IPS DF 19.7 (cell line): ENCODE measurements around the gene PIGH.
"Not testable (repeated sequence)": the region's sequence is repeated elsewhere in the genome, so short reads cannot be mapped to it uniquely, and the experiment has no call there.

Experiments
- DNase-seq: peaks from one replicate; pipeline ENCODE4 v3.0.0-alpha.2; 2013; ENCODE audit warnings: low read depth, low spot score

The PIGH gene

GRCh38 chr14:67609642-67610310 lies 9.7 kb upstream of the PIGH start:
- DNase-seq, result no peak

DNA sequence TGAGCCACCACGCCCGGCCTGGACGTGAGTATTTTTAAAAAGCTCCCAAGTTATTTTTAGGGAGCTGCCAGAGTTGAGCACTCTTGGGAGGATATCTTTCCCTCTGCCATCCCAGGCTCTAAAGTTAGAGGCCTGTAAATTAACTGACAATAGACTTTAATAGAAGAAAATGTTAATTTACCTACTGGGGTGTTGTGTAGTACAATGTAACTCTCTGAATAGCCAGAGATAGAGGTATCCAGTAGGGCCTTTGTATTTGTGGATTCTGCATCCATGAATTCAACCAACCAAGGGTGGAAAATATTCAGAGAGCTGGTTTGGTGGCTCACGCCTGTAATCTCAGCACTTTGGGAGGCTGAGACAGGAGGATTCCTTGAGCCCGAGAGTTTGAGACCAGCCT lies 7.6 kb upstream of the PIGH start:
- DNase-seq, result no peak

GRCh38 chr14:67602995-67603545 lies 3.0 kb upstream of the PIGH start:
- no peak for DNase-seq

GRCh38 chr14:67602076-67602475 lies 2.0 kb upstream of the PIGH start:
- no peak for DNase-seq

DNA sequence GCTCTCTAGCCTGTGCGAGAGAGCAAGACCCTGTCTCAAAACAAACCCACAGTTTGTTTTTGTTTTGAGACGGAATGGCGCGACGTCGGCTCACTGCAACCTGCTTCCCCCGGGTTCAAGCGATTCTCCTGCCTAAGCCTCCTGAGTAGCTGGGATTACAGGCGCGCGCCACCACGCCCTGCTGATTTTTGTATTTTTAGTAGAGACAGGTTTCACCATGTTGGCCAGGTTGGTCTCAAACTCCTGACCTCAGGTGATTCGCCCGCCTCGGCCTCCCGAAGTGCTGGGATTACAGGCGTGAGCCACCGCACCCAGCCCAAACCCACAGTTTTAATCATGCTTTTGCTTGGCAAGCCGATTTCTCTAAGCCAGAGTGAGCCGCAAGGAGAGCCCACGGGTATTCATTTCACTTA lies 500 bp upstream of the PIGH start:
- not testable (repeated sequence) for DNase-seq

DNA sequence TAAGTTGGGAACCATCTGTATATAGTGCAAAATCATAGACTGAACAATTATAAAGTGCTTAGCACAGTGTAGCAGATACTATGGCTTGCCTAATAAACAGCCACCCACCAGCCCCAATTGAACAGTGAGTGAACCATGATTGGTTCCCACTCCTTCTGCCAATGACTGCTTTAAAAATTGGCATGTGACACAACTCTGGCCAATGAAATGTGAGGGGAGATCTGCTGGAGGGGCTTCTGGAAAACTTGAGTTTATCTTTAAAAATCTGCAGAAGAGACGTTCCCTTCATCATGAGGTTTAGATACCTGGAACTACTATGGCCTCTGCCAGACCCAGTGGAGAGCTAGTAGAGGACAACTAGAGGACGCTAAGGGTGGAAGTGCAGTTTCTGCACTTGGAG lies 4.7 kb downstream of the PIGH start:
- DNase-seq, result no peak

DNA sequence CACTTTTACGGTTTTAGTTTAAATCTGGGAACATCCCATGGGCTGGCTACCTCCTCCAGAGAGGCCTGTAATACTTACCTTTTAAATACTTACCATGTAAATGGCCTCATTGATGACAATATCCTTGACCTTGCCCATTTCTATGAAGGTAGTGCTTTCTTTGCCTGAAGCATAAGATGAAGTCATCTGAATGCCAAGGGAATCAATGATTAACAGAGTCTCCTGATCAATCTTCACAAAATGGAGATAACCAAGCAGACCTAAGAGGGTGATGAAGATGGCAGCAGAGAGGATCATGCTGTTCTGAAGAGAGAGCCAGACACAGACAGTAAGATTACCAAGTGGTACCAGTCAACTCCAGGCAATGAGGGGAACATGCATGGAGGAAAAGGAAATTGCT lies 6.4 kb downstream of the PIGH start:
- DNase-seq, result not testable (repeated sequence)

DNA sequence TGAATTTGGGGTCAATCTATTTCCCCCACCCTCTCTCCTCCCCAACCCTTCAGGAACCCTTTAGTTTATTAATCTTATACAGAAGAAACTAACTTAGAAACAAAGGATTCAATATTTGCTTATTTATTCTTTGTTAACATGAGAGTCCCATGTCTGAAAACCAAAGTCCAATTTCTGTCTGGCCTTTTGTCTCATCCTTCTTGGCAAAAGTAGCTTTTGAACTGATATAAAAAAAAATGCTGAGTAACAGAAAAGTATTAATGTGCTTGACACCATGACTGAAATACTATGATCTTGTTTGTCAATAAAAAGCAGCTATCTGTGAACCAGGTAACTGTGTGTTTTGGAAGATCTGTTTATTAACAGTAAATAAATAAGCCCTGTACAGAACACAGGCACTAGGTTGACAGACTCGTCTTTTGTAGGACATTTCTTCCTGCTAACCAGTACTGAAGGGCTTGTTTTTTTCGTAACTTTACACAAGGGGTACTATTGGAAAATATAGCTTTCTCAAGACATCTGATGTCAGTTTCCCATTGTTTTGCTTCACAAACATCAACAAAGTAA lies 10.8 kb downstream of the PIGH start:
- no peak for DNase-seq

DNA sequence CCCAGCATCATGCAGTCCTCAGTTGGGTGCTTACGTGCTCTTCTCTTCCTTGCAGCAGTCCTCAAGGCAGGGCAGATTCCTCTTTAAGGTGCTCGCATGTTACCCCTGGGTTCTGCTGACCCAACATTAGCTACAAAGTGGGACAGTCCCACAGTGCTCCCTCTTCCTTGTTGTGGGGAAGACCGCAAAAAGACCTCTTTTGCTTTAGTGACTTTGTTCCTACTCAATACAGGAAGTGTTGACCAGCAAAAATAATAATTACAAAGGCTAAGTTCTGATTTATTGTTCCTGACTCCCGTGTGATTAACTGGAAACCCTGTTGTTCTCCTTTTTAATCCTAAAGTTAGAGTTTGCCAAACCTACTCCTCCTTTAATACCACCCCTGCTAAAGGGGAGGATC lies 13.7 kb downstream of the PIGH start:
- no peak for DNase-seq

DNA sequence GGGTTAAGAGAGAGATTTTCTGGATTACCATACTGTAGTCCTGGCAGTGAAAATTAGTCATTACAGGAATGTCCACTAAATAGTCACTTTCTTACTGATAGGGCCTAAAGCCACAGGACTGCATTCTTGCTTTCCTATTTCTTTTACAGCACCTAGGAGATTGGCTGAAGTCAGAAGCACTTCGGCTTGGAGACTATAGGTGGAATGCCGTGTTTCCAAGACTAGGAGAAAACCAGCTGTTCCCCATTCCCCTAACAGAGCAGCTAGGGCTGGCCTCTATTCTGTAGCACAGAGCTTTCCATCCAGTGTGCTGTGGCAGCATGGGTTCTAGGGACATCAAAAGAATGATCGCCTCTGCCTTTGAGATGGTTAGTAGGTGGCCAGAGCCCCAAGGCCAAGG lies 15.1 kb downstream of the PIGH start:
- no peak for DNase-seq

- no peak for DNase-seq
These were observed 16.1 kb downstream of the PIGH start for GRCh38 chr14:67583711-67584644.

- DNase-seq, result no peak
These were observed 18.0 kb downstream of the PIGH start for GRCh38 chr14:67582061-67582460.

DNA sequence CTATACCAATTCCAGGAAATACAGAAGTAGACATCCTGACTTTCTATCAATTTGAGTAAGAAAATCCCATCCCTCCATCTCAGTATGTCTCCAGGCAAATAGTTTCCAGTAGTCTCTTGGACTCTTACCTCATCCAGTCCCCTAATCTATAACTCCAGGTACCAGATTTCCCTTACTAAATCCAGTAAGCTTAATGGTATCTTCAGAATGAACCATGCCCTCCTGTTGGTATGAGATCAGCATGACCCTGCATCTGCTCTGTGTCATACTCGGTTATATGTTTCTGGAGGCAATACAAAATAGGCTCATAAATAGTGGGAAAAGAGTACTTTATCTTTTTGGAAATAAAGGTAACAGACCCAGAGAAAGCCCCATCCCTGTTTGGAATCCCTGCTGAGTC lies 18.4 kb downstream of the PIGH start:
- no peak for DNase-seq

- no peak for DNase-seq
These were observed 19.5 kb downstream of the PIGH start for GRCh38 chr14:67580336-67581171.

DNA sequence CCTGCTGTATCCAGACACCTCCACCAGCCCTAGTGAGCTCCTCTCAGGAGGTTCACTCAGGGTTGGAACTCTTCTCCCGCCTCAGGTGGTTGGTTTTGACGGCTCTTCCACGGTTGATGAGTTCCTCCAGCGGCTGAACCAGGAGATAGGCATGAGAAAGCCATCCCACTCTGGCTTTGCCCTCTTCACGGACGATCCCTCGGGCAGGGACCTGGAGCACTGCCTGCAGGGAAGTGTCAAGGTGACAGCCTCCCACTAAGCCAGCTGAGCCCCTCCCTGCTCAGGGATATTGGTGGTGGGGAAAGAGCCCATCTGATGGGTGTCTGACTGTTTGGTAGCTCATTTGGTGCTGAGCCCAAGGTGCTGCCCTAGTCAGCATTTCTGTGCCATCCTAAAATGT lies 20.4 kb downstream of the PIGH start:
- no peak for DNase-seq

DNA sequence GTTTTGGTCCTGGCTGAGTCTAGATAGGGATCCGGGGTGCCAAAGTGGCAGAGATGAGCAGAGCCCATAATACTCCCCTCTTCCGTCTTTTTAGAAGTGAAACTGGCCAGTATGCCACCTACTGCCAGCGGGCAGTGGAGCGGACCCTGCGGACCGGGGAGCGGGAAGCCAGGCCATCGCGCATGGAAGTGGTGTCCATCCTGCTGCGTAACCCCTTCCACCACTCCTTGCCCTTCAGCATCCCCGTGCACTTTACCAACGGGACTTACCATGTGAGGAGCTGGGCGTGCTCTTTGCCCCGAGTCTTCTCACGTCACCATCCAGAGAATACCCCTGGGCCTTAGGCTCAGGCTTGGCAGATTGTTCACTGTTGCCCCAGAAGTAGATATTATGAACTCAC lies 21.0 kb downstream of the PIGH start:
- no peak for DNase-seq

DNA sequence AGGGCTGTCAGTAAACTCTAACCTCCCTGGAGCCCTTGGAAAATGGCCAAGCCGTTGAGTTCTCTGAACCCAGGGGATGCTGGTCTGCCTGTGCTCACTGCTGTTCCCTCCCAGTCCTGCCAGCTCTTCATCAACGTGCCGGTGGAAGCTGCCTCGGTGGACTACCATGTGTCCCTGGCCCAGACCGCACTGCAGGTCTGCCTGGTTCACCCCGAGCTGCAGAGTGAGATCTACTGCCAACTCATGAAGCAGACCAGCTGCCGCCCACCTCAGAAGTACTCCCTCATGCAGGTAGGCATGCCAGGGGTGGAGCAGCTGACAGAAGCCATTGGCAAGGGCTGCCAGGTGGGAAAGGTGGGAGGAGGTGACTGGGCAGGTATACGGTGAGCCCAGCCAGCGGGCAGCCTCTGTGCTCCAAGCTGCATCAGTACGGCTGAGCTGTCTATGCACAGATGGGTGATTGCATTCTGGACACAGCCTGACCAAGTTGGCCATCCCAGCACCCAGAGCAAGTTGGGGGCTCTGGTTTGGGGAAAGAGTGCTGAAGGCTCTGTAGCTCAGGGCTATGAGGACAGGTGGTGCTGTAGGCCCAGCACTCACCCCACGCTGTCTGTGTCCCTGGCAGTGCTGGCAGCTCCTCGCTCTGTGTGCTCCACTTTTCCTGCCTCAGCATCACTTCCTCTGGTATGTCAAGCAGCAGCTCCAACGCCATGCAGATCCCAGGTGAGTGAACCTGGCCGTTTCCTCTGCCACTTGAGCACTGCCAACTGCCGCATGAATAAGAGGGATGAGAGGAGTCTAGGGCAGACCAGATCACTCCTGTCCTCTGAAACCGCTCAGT lies 21.9 kb downstream of the PIGH start:
- no peak for DNase-seq

DNA sequence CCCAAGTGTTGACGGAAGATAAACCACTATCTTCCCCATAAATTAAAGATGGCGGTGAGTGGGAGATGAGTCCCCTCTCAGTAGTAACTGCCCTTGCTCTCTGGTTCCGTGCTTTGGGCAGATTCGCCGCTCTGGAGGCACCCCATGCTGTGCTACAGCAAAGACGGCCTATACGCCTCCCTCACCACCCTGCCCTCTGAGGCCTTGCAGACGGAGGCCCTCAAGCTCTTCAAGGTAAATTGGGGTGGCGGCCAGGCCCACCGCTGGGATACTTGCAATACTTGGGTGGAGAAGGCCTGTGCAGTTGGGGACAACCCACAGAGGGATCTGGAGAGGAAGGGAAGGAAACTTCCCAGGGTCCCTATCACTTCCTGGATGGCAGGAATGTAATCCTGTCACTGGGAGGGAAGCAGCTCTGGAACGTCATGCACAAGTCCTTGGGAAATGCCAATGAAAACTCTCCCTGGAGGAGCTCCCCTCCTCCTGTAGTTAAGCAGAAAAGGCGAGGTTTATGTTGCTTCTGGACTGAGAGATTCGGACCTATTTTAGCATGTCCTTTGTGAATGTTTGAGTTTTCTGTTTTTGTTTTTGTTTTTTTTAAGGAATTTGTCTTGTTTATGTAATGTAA lies 22.8 kb downstream of the PIGH start:
- DNase-seq, result no peak

DNA sequence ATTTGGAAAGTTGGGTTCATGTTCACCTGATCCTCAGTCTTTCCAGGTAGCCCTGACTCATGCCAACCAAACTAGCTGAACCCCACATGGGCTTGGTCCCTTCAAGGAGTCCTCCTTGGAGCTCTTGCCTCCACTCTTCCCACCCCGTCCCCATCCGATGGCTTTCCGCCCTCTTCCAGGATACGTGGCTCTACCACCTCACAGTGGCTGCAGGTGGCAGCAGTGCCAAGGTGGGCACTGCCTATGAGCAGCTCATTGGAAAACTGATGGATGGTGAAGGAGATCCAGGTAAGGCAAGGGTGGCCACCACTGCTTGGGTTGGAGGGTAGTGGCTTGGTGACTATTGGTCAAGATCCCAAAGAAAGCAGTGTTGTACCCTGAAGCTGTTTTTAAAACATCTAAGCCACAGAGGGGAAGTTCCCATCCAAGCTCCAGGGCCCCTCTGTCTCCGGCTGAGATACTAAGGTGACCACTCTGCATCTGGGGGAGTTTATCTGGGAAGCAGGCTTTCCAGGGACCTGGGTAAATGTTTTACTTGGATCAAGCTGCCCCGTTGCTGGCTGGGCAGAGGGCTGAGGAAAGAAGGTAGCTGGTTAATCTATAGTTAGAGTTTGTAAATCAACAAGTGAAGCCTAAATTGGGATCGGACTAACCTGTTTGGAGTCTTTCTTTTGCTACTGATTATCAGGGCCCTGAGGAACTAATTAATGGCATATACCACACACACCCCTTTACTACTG lies 23.7 kb downstream of the PIGH start:
- DNase-seq, result no peak
